Coronary artery (tissue), 2 donors: Measurements from ENCODE around the gene KNDC1.
"Not testable (repeated sequence)": the region's sequence is repeated elsewhere in the genome, so short reads cannot be mapped to it uniquely, and the experiment has no call there.

Experiments
- DNase-seq: peaks from one replicate; pipeline ENCODE4 v3.0.0-alpha.2; 2017; ENCODE audit warnings: low spot score
- H3K27ac ChIP-seq, 2 donors: fragments of 200-600 bp; sonication (generic); one replicate each; pipeline ENCODE4 v1.5.1; 2016 to 2019
- H3K4me3 ChIP-seq: fragments of 200-600 bp; sonication (generic); 2 replicates; pipeline ENCODE4 v1.5.1; 2016; ENCODE audit warnings: mild to moderate bottlenecking, moderate library complexity
- TF ChIP-seq, protein P1 (sequence below): fragments of 200-600 bp; sonication (generic); IDR thresholded peaks from one replicate; pipeline ENCODE4 v1.5.1; 2019; ENCODE audit warnings: antibody characterized with exemption

The KNDC1 gene

DNA sequence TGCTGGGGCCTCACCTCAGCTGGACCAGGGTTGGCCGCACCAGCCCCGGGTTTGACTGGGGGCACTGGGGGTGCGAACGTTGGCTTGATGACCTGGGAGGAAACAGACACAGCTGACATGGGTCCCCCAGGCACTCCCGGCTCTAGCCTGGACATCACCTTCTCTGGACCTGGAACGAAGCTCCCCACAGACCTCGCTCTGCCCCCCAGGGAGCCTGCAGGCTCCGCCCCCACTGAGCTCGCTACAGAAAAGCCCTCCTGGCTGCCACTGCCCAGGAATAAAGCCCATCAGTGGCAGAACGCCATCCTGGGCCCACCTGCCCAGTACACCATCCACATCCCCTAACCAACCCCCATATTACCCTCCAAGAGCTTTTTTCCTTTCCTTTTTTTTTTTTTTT lies 103.7 kb downstream of the KNDC1 start:
- no peak overlapping the region for H3K4me3 ChIP-seq

DNA sequence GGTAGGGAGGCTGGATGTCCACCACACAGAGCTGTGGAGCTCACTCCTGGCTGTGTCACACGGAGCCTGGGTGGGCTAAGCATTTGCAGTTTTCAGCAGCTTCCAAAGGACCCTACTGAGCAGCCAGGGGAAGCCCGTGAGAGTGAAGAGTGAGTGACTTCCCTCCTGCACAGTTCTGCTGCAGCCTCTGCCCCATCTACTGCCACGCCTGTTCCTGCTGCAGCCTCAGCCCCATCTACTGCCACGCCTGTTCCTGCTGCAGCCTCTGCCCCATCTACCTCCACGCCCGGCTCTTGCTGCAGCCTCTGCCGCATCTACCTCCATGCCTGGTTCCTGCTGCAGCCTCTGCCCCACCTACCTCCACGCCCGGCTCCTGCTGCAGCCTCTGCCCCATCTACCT lies 104.4 kb downstream of the KNDC1 start:
- Histone ChIP-seq H3K27ac (no peak overlapping the region), H3K4me3 (no peak overlapping the region)
- DNase-seq = no peak
- TF ChIP-seq, protein P1, sequence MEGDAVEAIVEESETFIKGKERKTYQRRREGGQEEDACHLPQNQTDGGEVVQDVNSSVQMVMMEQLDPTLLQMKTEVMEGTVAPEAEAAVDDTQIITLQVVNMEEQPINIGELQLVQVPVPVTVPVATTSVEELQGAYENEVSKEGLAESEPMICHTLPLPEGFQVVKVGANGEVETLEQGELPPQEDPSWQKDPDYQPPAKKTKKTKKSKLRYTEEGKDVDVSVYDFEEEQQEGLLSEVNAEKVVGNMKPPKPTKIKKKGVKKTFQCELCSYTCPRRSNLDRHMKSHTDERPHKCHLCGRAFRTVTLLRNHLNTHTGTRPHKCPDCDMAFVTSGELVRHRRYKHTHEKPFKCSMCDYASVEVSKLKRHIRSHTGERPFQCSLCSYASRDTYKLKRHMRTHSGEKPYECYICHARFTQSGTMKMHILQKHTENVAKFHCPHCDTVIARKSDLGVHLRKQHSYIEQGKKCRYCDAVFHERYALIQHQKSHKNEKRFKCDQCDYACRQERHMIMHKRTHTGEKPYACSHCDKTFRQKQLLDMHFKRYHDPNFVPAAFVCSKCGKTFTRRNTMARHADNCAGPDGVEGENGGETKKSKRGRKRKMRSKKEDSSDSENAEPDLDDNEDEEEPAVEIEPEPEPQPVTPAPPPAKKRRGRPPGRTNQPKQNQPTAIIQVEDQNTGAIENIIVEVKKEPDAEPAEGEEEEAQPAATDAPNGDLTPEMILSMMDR = no peak

More for the DNA sequence above, 103.7 kb downstream of the KNDC1 start:
- TF ChIP-seq, protein P1 = no peak
- no peak for DNase-seq
- no peak overlapping the region for H3K27ac ChIP-seq

DNA sequence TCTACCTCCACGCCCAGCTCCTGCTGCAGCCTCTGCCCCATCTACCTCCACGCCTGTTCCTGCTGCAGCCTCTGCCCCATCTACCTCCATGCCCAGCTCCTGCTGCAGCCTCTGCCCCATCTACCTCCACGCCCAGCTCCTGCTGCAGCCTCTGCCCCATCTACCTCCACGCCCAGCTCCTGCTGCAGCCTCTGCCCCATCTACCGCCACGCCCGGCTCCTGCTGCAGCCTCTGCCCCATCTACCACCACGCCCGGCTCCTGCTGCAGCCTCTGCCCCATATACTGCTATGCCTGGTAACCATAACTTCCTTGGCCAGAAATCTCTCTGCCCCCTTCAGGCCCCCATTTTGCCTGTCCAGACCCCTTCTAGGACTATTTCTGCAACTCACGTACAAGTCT lies 105.0 kb downstream of the KNDC1 start:
- not testable (repeated sequence) for H3K27ac ChIP-seq, H3K4me3 ChIP-seq, DNase-seq

DNA sequence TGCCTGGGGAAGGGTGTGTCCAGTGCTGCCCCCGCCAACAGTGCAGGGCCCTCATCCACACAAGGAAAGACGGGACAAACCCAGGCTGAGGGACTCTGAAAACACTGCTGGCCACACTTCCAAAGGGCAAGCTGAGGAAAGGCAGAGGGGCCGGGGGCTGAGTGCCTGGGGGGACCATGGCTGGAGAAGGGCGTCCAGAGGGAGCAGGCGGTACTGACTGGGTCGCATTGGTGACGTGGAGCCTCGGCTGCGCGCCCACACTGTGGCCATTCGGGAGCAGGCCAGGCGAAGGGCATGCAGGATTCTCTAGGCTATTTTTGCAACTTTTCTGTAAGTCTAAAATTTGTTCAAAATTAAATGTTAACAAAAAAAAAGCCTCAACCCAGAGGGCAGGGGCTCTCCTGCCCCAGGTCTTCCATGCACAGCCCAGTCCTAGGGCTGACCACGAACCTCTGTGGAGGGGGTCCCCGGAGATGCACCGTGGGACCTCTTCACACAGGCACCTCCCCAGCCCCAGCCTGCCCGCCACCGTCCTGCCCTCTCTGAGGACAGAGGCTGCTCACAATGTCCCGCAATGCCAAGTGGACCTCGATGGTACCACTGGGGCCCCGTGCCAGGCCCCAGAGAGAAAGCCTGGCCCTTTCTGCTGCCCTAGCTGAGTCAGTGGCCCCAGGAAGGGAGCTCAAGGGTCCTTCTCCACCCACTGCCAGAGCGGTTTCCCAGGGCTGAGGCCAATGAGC lies 106.2 kb downstream of the KNDC1 start:
- no peak overlapping the region for H3K27ac ChIP-seq
- no peak overlapping the region for H3K4me3 ChIP-seq
- no peak for DNase-seq
- TF ChIP-seq, protein P1 = no peak

DNA sequence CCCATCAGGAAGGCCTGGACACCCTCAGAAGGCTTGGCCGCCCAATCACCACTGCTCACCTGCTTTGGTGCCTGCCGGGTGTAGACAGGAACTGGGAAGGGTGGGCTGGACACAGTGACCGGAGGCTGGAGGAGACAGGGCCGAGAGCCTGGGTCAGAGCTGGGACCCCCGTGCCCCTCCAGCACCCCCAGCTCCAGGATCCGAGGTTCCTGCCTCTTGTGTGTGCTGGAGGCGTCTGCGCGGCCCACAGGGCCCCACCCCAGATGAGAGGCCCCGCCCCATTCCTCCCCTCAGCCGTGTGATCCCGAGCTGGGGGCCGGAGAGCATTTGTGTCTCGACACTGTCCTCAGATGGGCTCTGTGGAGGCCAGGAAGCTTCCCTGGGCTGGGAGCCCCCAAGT lies 107.3 kb downstream of the KNDC1 start:
- Histone ChIP-seq H3K4me3 (no peak overlapping the region), H3K27ac (no peak overlapping the region)
- TF ChIP-seq, protein P1 = no peak
- DNase-seq = no peak

DNA sequence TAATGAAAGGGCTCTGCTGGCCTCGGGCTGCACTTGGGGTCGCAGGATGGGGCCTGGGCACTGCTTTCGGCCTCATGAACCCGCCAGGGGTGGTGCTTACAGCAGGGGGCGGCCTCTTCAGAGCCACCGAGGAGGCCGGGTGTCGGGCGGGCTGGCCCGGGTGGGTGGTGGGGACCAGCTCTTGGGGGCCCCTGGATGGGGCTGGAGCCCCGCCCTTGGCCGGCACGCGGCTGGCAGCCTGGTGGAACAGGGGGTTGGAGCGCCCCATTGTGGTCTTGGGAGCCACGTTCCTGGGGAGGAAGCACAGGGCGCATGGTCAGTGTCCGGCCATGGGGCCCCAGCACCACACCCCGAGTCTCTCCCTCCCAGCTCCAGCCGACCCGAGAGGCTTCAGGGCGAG lies 107.8 kb downstream of the KNDC1 start:
- TF ChIP-seq, protein P1 = no peak
- H3K4me3 ChIP-seq = no peak overlapping the region
- no peak for DNase-seq
- H3K27ac ChIP-seq = no peak overlapping the region

DNA sequence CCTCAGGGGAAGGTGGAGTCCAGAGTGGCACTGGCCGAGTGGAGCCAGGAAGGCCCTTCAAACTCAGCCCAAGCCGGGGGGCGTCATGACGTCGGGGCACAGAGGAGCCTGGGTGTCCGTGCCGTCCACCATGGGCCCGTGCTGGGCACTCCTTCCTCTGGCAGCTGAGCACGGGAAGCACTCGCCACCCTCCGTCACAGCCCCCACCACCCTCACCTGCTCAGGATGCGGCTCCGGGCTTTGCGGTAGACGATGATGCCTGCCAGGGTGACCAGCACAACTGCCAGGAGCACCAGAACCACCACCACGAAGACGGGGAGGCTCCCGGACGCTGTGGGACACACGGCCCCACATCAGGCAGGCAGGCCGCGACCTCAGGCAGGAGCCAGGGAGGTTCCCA lies 108.5 kb downstream of the KNDC1 start:
- Histone ChIP-seq H3K4me3 (no peak overlapping the region), H3K27ac (no peak overlapping the region)
- no peak for DNase-seq
- TF ChIP-seq, protein P1 = no peak
